Central memory CD8-positive, alpha-beta T cell (primary cell): Measurements from ENCODE around the gene BLOC1S3.

Experiments used
- ATAC-seq: fragments of 150-1000 bp; cut with Tn5 transposase; replicated peaks from 2 replicates; pipeline ENCODE4 v1.10.0; 2022; ENCODE audit warnings: mild to moderate bottlenecking, moderate FRiP score, moderate number of reproducible peaks; ENCODE audit not compliant: poor library complexity, severe bottlenecking; ENCODE audit errors: extremely low read depth
- DNase-seq, 2 donors: peaks; one replicate each; pipeline ENCODE4 v3.0.0; 2021; ENCODE audit warnings: low spot score in 2 of 2
- H3K27ac Mint-ChIP-seq: one replicate; pipeline ENCODE4 v1.8.0; 2022; ENCODE audit warnings: low read depth, mild to moderate bottlenecking, moderate library complexity, mixed read lengths
- H3K27me3 Mint-ChIP-seq: one replicate; pipeline ENCODE4 v1.8.0; 2022; ENCODE audit warnings: mixed read lengths
- H3K36me3 Mint-ChIP-seq: one replicate; pipeline ENCODE4 v1.8.0; 2022; ENCODE audit warnings: mild to moderate bottlenecking, moderate library complexity, mixed read lengths; ENCODE audit not compliant: insufficient read depth
- H3K4me1 Mint-ChIP-seq: one replicate; pipeline ENCODE4 v1.8.0; 2022; ENCODE audit warnings: mixed read lengths
- H3K4me3 Mint-ChIP-seq: one replicate; pipeline ENCODE4 v1.8.0; 2022; ENCODE audit warnings: mild to moderate bottlenecking, moderate library complexity, mixed read lengths
- H3K9me3 Mint-ChIP-seq: one replicate; pipeline ENCODE4 v1.8.0; 2022; ENCODE audit warnings: mixed read lengths

The BLOC1S3 gene

DNA sequence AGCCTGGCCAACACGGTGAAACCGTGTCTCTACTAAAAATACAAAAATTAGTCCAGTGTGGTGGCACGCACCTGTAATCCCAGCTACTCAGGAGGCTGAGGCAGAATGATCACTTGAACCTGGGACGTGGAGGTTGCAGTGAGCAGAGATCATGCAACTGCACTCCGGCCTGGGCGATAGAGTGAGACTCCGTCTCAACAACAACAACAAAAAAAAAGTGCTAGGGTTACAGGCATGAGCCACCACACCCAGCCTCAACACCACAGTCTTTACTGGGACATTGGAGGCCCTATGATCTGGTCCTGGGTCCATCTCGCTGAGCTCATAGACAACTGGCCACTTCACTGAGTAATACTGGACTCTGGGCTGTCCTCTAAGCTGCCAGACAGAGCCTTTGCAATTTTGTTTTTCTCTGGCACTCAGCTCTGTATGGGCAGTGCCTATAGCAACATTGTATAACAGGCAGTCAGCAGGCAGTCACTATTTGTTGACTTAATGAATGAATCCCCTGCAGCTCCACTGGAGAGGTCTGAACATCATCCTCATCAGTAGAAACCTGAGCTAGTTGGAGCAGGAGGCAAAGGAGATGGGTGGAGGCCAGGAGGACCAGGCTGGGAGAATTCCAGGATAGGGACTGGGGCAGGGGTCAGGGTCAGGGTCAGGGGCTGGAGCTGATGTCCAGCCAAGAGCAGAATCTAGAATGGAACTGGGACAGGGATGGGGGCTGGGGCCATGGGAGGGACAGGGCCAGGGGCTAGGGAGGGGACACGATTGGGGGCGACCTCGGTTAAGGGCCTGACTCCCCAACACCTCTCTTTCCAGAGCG is 8.1 kb downstream of the BLOC1S3 start:
- no peak overlapping the region for H3K4me3 Mint-ChIP-seq
- H3K4me1 Mint-ChIP-seq: peaks cover 20% of the 10 kb centered on the region
- DNase-seq: no peak
- ATAC-seq: no peak
- H3K27ac Mint-ChIP-seq: no peak overlapping the region
- H3K9me3 Mint-ChIP-seq: no peaks in the 10 kb centered on the region
- peaks cover 7% of the 10 kb centered on the region for H3K36me3 Mint-ChIP-seq
- H3K27me3 Mint-ChIP-seq: no peaks in the 10 kb centered on the region

DNA sequence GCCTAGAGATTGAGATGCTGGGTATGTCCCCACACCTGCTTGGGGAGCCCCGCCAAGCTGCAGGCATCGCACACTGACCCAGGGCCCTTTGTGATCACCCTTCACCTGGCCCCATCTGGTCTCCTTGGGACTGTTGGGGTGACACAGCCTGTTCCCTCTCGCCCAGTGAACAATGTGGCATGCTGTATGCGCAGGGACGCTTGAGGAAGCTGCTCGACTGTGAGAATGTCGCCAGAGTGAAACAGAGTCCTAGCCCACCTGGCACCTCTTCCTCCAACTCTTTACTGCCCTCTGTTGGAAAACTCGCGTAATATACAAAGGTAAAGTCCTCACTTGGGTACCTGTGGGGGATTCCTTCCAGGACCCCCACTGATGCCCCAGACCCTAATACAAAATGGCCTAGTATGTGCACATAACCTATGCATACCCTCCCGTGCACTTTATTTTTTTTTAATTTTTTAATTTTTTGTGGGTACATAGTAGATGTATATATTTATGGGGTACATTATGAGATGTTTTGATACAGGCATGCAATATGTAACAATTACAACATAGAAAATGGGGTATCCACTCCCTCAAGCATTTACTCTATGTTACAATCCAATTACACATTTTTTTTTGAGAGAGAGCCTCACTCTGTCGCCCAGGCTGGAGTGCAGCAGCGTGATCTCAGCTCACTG is 9.0 kb downstream of the BLOC1S3 start:
- no peak overlapping the region for H3K4me3 Mint-ChIP-seq
- no peak overlapping the region for H3K27ac Mint-ChIP-seq

DNA sequence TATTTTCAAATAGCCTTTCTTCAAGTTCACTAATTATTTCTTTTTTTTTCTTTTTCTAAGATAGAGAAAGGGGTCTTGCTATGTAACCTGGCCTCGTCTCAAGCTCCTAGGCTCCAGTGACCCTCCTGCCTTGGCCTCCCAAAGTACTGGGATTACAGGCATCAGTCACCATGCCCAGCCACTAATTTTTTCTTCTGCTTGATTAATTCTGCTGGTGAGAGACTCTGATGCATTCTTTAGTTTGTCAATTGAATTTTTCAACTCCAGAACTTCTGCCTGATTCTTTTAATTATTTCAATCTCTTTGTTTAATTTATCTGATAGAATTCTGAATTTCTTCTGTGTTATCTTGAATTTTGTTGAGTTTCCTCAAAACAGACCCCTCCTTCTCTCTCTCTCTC is 11.4 kb downstream of the BLOC1S3 start:
- DNase-seq (no peak), ATAC-seq (no peak)
- no peaks in the 10 kb centered on the region for H3K27me3 Mint-ChIP-seq
- peaks cover 9% of the 10 kb centered on the region for H3K4me1 Mint-ChIP-seq
- H3K9me3 Mint-ChIP-seq: no peaks in the 10 kb centered on the region
- H3K4me3 Mint-ChIP-seq: no peak overlapping the region
- no peak overlapping the region for H3K27ac Mint-ChIP-seq
- H3K36me3 Mint-ChIP-seq: peaks cover 1% of the 10 kb centered on the region

More for the DNA sequence above, 9.0 kb downstream of the BLOC1S3 start:
- Mint-ChIP-seq H3K4me1 (peaks cover 17% of the 10 kb centered on the region), H3K27me3 (no peaks in the 10 kb centered on the region), H3K36me3 (peaks cover 4% of the 10 kb centered on the region), H3K9me3 (no peaks in the 10 kb centered on the region)
- no peak for DNase-seq
- ATAC-seq: peak; percentile 58

DNA sequence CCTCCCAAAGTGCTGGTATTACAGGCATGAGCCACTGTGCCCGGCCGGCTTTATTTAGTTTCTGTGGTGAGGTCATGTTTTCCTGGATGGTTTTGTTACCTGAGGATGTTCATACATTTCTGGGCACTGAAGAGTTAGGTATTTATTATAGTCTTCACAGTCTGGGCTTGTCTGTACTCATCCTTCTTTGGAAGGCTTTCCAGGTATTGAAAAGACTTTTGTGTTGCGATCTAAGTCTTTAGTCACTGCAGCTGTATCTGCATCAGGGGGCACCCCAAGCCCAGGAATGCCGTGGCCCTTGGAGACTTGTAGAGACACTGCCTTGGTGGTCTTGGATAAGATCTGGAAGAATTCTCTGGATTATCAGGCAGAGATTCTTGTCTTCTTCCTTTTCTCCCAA is 12.8 kb downstream of the BLOC1S3 start:
- no peak for DNase-seq
- Mint-ChIP-seq H3K36me3 (peaks cover 1% of the 10 kb centered on the region), H3K9me3 (no peaks in the 10 kb centered on the region), H3K4me3 (no peak overlapping the region), H3K27me3 (no peaks in the 10 kb centered on the region), H3K27ac (no peak overlapping the region), H3K4me1 (peaks cover 5% of the 10 kb centered on the region)
- ATAC-seq: no peak

DNA sequence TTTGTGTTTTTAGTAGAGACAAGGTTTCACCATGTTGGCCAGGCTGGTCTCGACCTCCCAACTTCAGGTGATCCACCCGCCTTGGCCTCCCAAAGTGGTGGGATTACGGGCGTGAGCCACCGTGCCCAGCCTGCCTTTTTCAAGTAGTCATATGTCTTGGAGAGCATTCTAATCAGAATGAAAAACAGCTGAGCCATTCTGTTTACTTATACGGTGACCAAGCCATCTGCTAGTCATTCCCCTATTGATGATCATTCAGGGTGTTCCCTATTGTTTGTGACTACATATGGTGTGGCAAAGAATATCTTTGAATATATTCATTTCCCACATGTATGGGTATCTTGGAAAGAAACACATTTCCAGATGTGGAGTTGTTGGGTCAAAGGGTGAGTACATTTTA is 17.2 kb downstream of the BLOC1S3 start:
- no peak overlapping the region for H3K27ac Mint-ChIP-seq
- no peaks in the 10 kb centered on the region for H3K27me3 Mint-ChIP-seq
- no peak overlapping the region for H3K4me3 Mint-ChIP-seq
- no peak for DNase-seq
- H3K4me1 Mint-ChIP-seq: no peaks in the 10 kb centered on the region
- no peaks in the 10 kb centered on the region for H3K9me3 Mint-ChIP-seq
- H3K36me3 Mint-ChIP-seq: peaks cover under 1% of the 10 kb centered on the region
- no peak for ATAC-seq

DNA sequence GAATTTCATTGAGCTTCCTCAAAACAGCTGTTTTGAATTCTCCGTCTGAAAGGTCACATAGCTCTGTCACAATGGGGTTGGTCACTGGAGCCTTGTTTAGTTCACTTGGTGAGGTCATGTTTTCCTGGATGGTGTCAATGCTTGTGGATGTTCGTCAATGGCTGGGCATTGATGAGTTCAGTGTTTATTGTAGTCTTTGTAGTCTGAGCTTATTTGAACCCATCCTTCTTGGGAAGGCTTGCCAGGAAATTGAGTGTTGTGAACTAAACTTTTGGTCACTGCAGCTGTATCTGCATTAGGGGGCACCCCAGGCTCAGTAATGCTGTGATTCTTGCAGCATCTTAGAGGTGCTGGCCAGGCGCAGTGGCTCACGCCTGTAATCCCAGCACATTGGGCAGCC is 22.0 kb downstream of the BLOC1S3 start:
- DNase-seq (no peak), ATAC-seq (no peak)
- H3K27ac Mint-ChIP-seq: peak overlapping the region; percentile 42
- no peak overlapping the region for H3K4me3 Mint-ChIP-seq
- H3K36me3 Mint-ChIP-seq: no peaks in the 10 kb centered on the region
- H3K4me1 Mint-ChIP-seq: no peaks in the 10 kb centered on the region
- H3K27me3 Mint-ChIP-seq: no peaks in the 10 kb centered on the region
- H3K9me3 Mint-ChIP-seq: no peaks in the 10 kb centered on the region

DNA sequence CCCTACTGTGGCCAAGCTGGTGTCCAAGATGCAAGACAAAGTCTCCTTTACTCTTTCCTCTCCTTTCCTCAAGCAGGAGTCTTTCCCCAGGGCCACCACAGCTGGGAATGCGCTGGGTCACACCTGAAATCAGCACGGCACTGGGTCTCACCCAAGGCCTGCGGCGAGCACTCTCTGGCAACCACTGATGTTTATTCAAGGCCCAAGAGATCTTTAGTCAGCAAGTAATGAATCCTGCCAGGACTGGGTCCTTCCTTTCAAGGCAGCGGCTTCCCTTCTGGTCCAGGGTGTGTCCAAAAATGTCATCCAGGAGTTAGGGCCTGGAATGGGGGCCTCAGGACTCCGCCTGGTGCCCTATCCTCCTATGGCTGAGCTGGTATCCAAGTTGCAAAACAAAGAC is 24.1 kb downstream of the BLOC1S3 start:
- H3K27ac Mint-ChIP-seq: peak overlapping the region; percentile 30
- no peaks in the 10 kb centered on the region for H3K9me3 Mint-ChIP-seq

DNA sequence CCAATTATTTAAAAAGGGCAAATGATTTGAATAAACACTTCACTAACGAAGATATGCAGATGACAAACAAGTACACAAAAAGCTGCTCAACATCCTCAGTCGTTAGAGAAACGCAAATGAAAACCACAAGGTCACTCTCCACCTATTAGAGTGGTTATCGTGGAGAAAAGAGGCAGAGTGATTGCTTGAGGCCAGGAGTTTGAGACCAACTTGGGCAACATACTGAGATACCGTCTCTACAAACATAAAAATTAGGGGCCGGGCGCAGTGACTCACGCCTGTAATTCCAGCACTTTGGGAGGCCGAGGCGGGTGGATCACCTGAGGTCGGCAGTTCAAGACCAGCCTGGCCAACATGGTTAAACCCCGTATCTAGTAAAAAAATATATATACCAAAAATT is 27.2 kb downstream of the BLOC1S3 start:
- H3K9me3 Mint-ChIP-seq: no peaks in the 10 kb centered on the region
- no peak overlapping the region for H3K4me3 Mint-ChIP-seq
- H3K4me1 Mint-ChIP-seq: peaks cover 7% of the 10 kb centered on the region
- ATAC-seq (no peak), DNase-seq (no peak)
- peaks cover 2% of the 10 kb centered on the region for H3K36me3 Mint-ChIP-seq
- H3K27me3 Mint-ChIP-seq: no peaks in the 10 kb centered on the region
- H3K27ac Mint-ChIP-seq: no peak overlapping the region

More for the DNA sequence above, 24.1 kb downstream of the BLOC1S3 start:
- H3K27me3 Mint-ChIP-seq: no peaks in the 10 kb centered on the region
- no peaks in the 10 kb centered on the region for H3K36me3 Mint-ChIP-seq
- no peak for ATAC-seq
- no peak for DNase-seq
- H3K4me3 Mint-ChIP-seq: no peak overlapping the region
- H3K4me1 Mint-ChIP-seq: no peaks in the 10 kb centered on the region

DNA sequence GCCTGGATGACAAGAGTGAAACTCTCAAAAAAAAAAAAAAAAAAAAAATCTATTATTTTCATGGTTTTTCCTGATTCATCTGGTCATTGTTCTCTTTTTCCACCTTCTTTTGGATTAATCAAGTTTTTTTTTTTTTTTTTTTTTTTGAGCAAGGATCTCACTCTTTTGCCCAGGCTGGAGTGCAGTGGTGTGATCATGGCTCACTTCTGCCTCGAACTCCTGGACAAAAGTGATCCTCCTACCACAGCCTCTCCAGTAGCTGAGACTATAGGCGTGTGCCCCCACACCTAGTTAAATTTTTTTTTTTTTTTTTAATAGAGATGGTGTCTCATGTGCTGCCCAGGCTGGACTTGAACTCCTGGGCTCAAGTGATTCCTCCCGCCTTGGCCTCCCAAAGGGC is 27.7 kb downstream of the BLOC1S3 start:
- Mint-ChIP-seq H3K27me3 (no peaks in the 10 kb centered on the region), H3K4me1 (peaks cover 7% of the 10 kb centered on the region), H3K4me3 (no peak overlapping the region), H3K9me3 (no peaks in the 10 kb centered on the region), H3K27ac (no peak overlapping the region), H3K36me3 (peaks cover 2% of the 10 kb centered on the region)
- ATAC-seq: no peak
- no peak for DNase-seq

DNA sequence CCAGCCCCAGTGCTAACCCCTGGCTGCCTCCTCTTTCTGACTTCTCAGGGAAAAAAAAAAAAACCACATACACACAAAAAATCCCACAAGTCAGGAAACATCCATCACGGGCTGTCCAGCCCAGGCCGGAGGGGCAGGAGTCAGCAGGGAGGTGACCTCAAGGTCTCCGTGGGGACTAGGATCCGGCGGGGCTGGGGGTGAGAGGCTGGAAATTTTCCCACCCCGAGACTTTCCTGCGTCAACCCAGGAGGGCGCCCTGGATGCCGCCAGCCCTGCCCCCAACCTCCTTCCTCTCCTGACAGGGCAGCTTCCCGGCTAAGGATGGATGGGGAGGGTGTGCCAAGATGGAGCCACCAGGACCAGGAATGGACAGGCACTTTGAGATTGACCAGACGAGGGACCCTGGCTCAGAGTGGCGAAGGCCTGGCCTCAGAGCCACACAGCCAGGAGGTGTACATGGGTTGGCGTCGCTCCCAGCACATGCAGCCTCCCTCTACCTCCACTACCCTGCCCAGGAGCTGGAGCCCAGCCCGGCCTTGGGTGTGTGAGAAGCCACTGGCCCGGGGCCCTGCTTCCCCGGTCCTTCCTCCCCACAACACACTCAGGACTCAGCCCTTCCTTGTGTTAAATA is 33.3 kb downstream of the BLOC1S3 start:
- Mint-ChIP-seq H3K4me1 (peaks cover 7% of the 10 kb centered on the region), H3K27me3 (peaks cover 25% of the 10 kb centered on the region), H3K9me3 (no peaks in the 10 kb centered on the region), H3K4me3 (no peak overlapping the region), H3K36me3 (peaks cover 2% of the 10 kb centered on the region), H3K27ac (no peak overlapping the region)
- ATAC-seq (no peak), DNase-seq (no peak)

DNA sequence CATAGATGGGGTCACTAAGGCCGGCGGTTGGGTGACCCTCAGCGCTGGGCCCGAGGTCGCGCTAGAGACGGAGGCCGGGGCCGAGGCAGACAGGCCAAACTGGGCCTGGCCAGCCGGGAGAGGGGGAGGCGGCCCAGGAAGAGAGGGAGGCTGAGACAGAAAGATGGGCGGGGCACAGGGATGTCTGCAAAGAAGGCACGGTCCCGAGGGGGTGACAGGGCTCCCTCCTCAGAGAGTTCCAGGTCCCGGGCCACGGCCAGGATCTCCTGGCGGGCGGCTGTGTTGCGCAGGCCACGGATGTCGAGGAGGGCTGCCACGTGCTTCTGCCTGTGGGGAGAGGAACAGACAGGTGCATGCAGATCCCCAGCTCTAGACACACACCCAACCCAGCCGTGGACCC is 34.4 kb downstream of the BLOC1S3 start:
- Mint-ChIP-seq H3K36me3 (peaks cover 2% of the 10 kb centered on the region), H3K4me3 (no peak overlapping the region), H3K9me3 (no peaks in the 10 kb centered on the region), H3K27me3 (peaks cover 29% of the 10 kb centered on the region), H3K4me1 (peaks cover 7% of the 10 kb centered on the region), H3K27ac (no peak overlapping the region)
- ATAC-seq (no peak), DNase-seq (no peak)

DNA sequence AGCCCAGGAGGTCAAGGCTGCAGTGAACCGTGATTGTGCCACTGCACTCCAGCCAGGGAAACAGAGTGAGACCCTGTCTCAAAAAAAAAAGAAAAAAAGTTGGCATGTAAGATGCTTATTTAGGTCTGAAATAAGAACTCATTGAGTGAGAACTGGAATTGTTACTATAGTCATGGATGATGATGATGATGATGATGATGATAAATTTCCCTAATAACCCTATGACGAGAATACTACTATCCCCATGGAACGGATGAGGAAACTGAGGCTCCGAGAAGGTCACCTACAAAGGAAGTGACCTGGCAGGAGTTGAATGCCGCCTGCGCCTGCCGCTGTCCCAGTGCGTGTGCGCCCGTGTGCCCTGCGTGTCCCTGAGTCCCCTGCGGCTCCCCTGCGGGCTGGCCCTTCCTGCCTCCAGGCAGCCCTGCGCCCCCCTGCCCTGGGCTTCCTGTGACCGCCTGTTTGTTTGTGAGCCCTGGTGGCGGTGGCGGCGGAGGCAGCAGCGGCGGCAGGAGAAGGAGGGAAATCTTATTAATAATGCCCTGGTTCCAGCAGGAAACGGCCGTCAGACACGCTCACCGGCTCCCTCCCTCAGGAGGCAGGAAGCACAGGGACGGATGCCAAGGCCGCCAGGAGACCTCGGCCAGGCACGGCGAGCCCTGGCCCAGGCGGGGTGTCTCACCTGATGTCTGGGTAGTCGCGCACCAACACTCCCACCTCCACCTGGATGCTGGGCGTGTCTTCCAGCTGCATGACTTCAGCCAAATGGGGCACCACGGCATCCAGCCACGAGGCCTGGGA is 37.0 kb downstream of the BLOC1S3 start:
- no peaks in the 10 kb centered on the region for H3K4me1 Mint-ChIP-seq
- H3K9me3 Mint-ChIP-seq: no peaks in the 10 kb centered on the region
- peaks cover 46% of the 10 kb centered on the region for H3K27me3 Mint-ChIP-seq
- H3K27ac Mint-ChIP-seq: no peak overlapping the region
- ATAC-seq: no peak
- H3K36me3 Mint-ChIP-seq: no peaks in the 10 kb centered on the region
- H3K4me3 Mint-ChIP-seq: no peak overlapping the region
- no peak for DNase-seq
